H1 (cell line): Measurements from ENCODE around the gene DPEP1. TPM values are rescaled to one million over a fixed set of nuclear protein-coding genes. Genes with fewer than 3 reads are reported as not detected.
A peak's percentile ranks its signal among the peaks of the same experiment; 100 is the strongest.

Experiments used
- CTCF ChIA-PET: fragments of 300-600 bp; sonication (Branson Sonifier 250); formaldehyde crosslinking; loops from one replicate; lab custom pipeline; 2021; ENCODE audit not compliant: partially characterized antibody; lab: Charles Lee
- POLR2A ChIA-PET: fragments of 300-600 bp; sonication (Branson Sonifier 250); formaldehyde crosslinking; loops from one replicate; lab custom pipeline; 2021; ENCODE audit warnings: inconsistent platforms; ENCODE audit not compliant: partially characterized antibody; lab: Charles Lee
- DNase-seq, 2 experiments: peaks; one replicate each; pipeline versions ENCODE4 v3.0.0 to v3.0.0-alpha.2; 2010 to 2022; ENCODE audit warnings: low spot score in 2 of 2, low read depth in 1 of 2, mixed read lengths in 1 of 2
- FAIRE-seq: peaks from 2 replicates; lab custom pipeline; 2011; peaks lifted over from hg19 to GRCh38; lab: Jason Lieb, UNC
- H2AFZ ChIP-seq: 2 replicates; pipeline ENCODE4 v1.8.1; 2012; ENCODE audit warnings: low read length, inconsistent platforms
- H2AK5ac ChIP-seq: 2 replicates; pipeline ENCODE4 v1.6.1; 2013; ENCODE audit warnings: low read depth, low read length
- H2BK120ac ChIP-seq: replicated peaks from 2 replicates; pipeline ENCODE3; 2013; ENCODE audit warnings: low read depth, low read length, inconsistent platforms
- H2BK12ac ChIP-seq: 2 replicates; pipeline ENCODE4 v1.6.1; 2013; ENCODE audit warnings: low read depth, low read length
- H2BK15ac ChIP-seq: 2 replicates; pipeline ENCODE4 v1.6.1; 2013; ENCODE audit warnings: low read length
- H2BK20ac ChIP-seq: 2 replicates; pipeline ENCODE4 v1.6.1; 2013; ENCODE audit warnings: low read length
- H2BK5ac ChIP-seq: 2 replicates; pipeline ENCODE4 v1.6.1; 2013; ENCODE audit warnings: low read depth, low read length
- H3K14ac ChIP-seq: 2 replicates; pipeline ENCODE4 v1.6.1; 2013; ENCODE audit warnings: inconsistent platforms; ENCODE audit not compliant: insufficient read length
- H3K18ac ChIP-seq: 2 replicates; pipeline ENCODE4 v1.6.1; 2013; ENCODE audit warnings: low read length; ENCODE audit errors: extremely low read depth
- H3K23ac ChIP-seq: 2 replicates; pipeline ENCODE4 v1.6.1; 2013; ENCODE audit warnings: inconsistent platforms; ENCODE audit not compliant: insufficient read length
- H3K23me2 ChIP-seq: 2 replicates; pipeline ENCODE4 v1.6.1; 2013; ENCODE audit warnings: low read depth, low read length
- H3K27ac ChIP-seq: 2 replicates; pipeline ENCODE4 v1.6.1; 2011; ENCODE audit warnings: low read depth, low read length, inconsistent platforms
- H3K27me3 ChIP-seq, 4 experiments: replicated peaks in 1 of 4; 1 replicate in 1 of 4; 2 replicates in 3 of 4; pipeline versions ENCODE4 v1.6.1 to v1.8.1; 2011 to 2013; ENCODE audit warnings: low read length in 3 of 4, mild to moderate bottlenecking in 3 of 4, inconsistent platforms in 2 of 4, mixed read lengths in 2 of 4, moderate library complexity in 1 of 4; ENCODE audit not compliant: control insufficient read depth in 3 of 4, insufficient read depth in 3 of 4; ENCODE audit errors: extremely low read depth in 1 of 4
- H3K36me3 ChIP-seq, 4 experiments: 2 replicates each; pipeline versions ENCODE4 v1.6.1 to v1.8.1; 2011 to 2013; ENCODE audit warnings: mild to moderate bottlenecking in 4 of 4, low read length in 3 of 4, moderate library complexity in 2 of 4, control low read depth in 1 of 4, inconsistent platforms in 1 of 4; ENCODE audit not compliant: insufficient read depth in 4 of 4, control insufficient read depth in 2 of 4
- H3K4ac ChIP-seq: replicated peaks from 2 replicates; pipeline ENCODE3; 2013; ENCODE audit warnings: low read length, low read depth, mixed read lengths, inconsistent platforms; ENCODE audit not compliant: insufficient read length
- H3K4me1 ChIP-seq, 4 experiments: replicated peaks in 1 of 4; 1 replicate in 1 of 4; 2 replicates in 3 of 4; pipeline versions ENCODE4 v1.6.1 to v1.8.1; 2011 to 2013; ENCODE audit warnings: low read length in 3 of 4, inconsistent platforms in 2 of 4, mixed read lengths in 1 of 4; ENCODE audit not compliant: insufficient read depth in 4 of 4, control insufficient read depth in 3 of 4
- H3K4me2 ChIP-seq, 2 experiments: 2 replicates each; pipeline versions ENCODE4 v1.6.1 to v1.8.1; 2011 to 2013; ENCODE audit warnings: low read depth in 2 of 2, low read length in 2 of 2, control low read depth in 1 of 2, inconsistent platforms in 1 of 2, mild to moderate bottlenecking in 1 of 2; ENCODE audit not compliant: insufficient read depth in 1 of 2
- H3K4me3 ChIP-seq, 4 experiments: fragments of 200-600, 300-600 bp in 1 of 4; sonication (generic), shearing (Covaris generic), sonication (Bioruptor Twin) in 1 of 4; 2 replicates each; pipeline versions ENCODE4 v1.5.1 to v1.8.1; 2011 to 2016; ENCODE audit warnings: low read length in 4 of 4, low read depth in 3 of 4, control low read depth in 2 of 4, inconsistent platforms in 2 of 4, mild to moderate bottlenecking in 2 of 4, mixed read lengths in 1 of 4, moderate library complexity in 1 of 4; ENCODE audit not compliant: insufficient read depth in 2 of 4; ENCODE audit errors: extremely low read depth in 1 of 4
- H3K56ac ChIP-seq: replicated peaks from 2 replicates; pipeline ENCODE3; 2013; ENCODE audit warnings: low read depth, mild to moderate bottlenecking, mixed read lengths, low read length, inconsistent platforms; ENCODE audit not compliant: insufficient read length
- H3K79me1 ChIP-seq: 2 replicates; pipeline ENCODE4 v1.6.1; 2013; ENCODE audit warnings: low read depth, low read length, control low read depth
- H3K79me2 ChIP-seq, 2 experiments: 2 replicates each; pipeline versions ENCODE4 v1.6.1 to v1.8.1; 2012 to 2013; ENCODE audit warnings: low read length in 2 of 2, mild to moderate bottlenecking in 2 of 2, inconsistent platforms in 1 of 2; ENCODE audit not compliant: insufficient read depth in 2 of 2, control insufficient read depth in 1 of 2
- H3K9ac ChIP-seq, 4 experiments: replicated peaks in 1 of 4; 1 replicate in 1 of 4; 2 replicates in 3 of 4; pipeline versions ENCODE4 v1.6.1 to v1.8.1; 2011 to 2013; ENCODE audit warnings: low read depth in 3 of 4, low read length in 3 of 4, control low read depth in 2 of 4, mild to moderate bottlenecking in 2 of 4, moderate library complexity in 2 of 4, inconsistent platforms in 1 of 4; ENCODE audit errors: extremely low read depth in 1 of 4
- H3K9me3 ChIP-seq, 2 experiments: 2 replicates each; pipeline versions ENCODE4 v1.6.1 to v1.8.1; 2012 to 2013; ENCODE audit warnings: mild to moderate bottlenecking in 2 of 2, moderate library complexity in 2 of 2, control low read depth in 1 of 2, inconsistent platforms in 1 of 2, low read depth in 1 of 2, low read length in 1 of 2, mixed read lengths in 1 of 2; ENCODE audit not compliant: insufficient read depth in 2 of 2
- H4K20me1 ChIP-seq, 2 experiments: replicated peaks in 1 of 2; 2 replicates each; pipeline versions ENCODE3 to v1.8.1; 2011 to 2013; ENCODE audit warnings: inconsistent platforms in 2 of 2, low read length in 2 of 2, mild to moderate bottlenecking in 1 of 2; ENCODE audit not compliant: insufficient read depth in 2 of 2, control insufficient read depth in 1 of 2
- H4K5ac ChIP-seq: 2 replicates; pipeline ENCODE4 v1.6.1; 2013; ENCODE audit warnings: low read length, low read depth, mixed read lengths, inconsistent platforms; ENCODE audit not compliant: insufficient read length
- H4K8ac ChIP-seq: 2 replicates; pipeline ENCODE4 v1.8.0; 2013; ENCODE audit warnings: mild to moderate bottlenecking, moderate library complexity, low read length, inconsistent platforms; ENCODE audit not compliant: insufficient read depth; ENCODE audit errors: extremely low read depth
- H4K91ac ChIP-seq: replicated peaks from 2 replicates; pipeline ENCODE3; 2013; ENCODE audit warnings: low read length, mixed read lengths, inconsistent platforms; ENCODE audit not compliant: insufficient read length
- CBX8 ChIP-seq: fragments of 300-800, 300-1000 bp; sonication (generic); IDR thresholded peaks from 2 replicates; pipeline ENCODE4 v1.7.1; 2016; ENCODE audit warnings: low read depth, low read length, borderline replicate concordance
- CREB1 ChIP-seq: IDR thresholded peaks from 2 replicates; pipeline ENCODE4 v1.6.1; 2012; ENCODE audit warnings: inconsistent platforms
- CTBP2 ChIP-seq: IDR thresholded peaks from 2 replicates; pipeline ENCODE4 v1.7.0; 2011; ENCODE audit warnings: borderline replicate concordance, mild to moderate bottlenecking, moderate library complexity, mixed read lengths, low read length; ENCODE audit not compliant: insufficient read depth, insufficient read length
- GABPA ChIP-seq: IDR thresholded peaks from 2 replicates; pipeline ENCODE4 v1.6.1; 2011; ENCODE audit warnings: mild to moderate bottlenecking, low read length, moderate library complexity, borderline replicate concordance; ENCODE audit not compliant: insufficient read depth
- JUND ChIP-seq: IDR thresholded peaks from 2 replicates; pipeline ENCODE4 v1.6.1; 2011; ENCODE audit warnings: mild to moderate bottlenecking, improper control_type of control experiment, low read length
- KDM1A ChIP-seq: fragments of 200-600, 300-600 bp; sonication (generic); IDR thresholded peaks from 2 replicates; pipeline ENCODE4 v1.7.1; 2016; ENCODE audit warnings: mild to moderate bottlenecking, low read length, borderline replicate concordance
- PHF8 ChIP-seq: fragments of 200-600 bp; sonication (generic); conservative IDR thresholded peaks from 2 replicates; pipeline ENCODE4 v1.7.1; 2012; ENCODE audit warnings: low read depth, mild to moderate bottlenecking, inconsistent platforms, low read length, moderate library complexity
- POLR2AphosphoS5 ChIP-seq: IDR thresholded peaks from 2 replicates; pipeline ENCODE4 v1.6.1; 2011; ENCODE audit warnings: low read depth, low read length
- RNF2 ChIP-seq: fragments of 200-900, 300-1000 bp; sonication (generic); IDR thresholded peaks from 2 replicates; pipeline ENCODE4 v1.7.1; 2016; ENCODE audit warnings: borderline replicate concordance, low read depth, mild to moderate bottlenecking, antibody characterized with exemption, low read length; ENCODE audit not compliant: poor library complexity, severe bottlenecking; ENCODE audit errors: missing control alignments
- SIX5 ChIP-seq: IDR thresholded peaks from 2 replicates; pipeline ENCODE4 v1.6.1; 2011; ENCODE audit warnings: mild to moderate bottlenecking, low read depth, low read length
- SP2 ChIP-seq: IDR thresholded peaks from 2 replicates; pipeline ENCODE4 v1.6.1; 2012; ENCODE audit warnings: mild to moderate bottlenecking, low read length, inconsistent platforms
- WGBS, 2 experiments: shearing (Covaris generic) in 1 of 2; methylation state at CpG; one replicate each; pipeline versions ENCODE4 v1.1.6 to v1.1.7; 2013 to 2015; ENCODE audit warnings: low lambda C conversion rate in 2 of 2, mixed read lengths in 2 of 2, inconsistent platforms in 1 of 2, low coverage in 1 of 2, missing lambda C conversion rate in 1 of 2; ENCODE audit not compliant: insufficient replicate concordance in 2 of 2, insufficient coverage in 1 of 2, insufficient read length in 1 of 2; ENCODE audit errors: extremely low coverage in 1 of 2, missing lambda C conversion rate in 1 of 2; 5-methylcytosine and 5-hydroxymethylcytosine counted together
- polyA plus RNA-seq, 7 experiments: library from polyadenylated mRNA; depleted of rRNA in 3 of 7; stranded (reverse) in 5 of 7; unstranded in 2 of 7; fragments of >200 nt in 5 of 7; fragments of 200-250 nt in 2 of 7; gene quantifications; 1 replicate in 5 of 7; 2 replicates in 1 of 7; 4 replicates in 1 of 7; pipeline versions ENCODE4 v1.2.1 to v1.2.3, GENCODE V29; 2011 to 2013; ENCODE audit warnings: missing spikeins in 2 of 7, mixed read lengths in 2 of 7
- total RNA-seq: library from RNA; stranded (reverse); fragmentation: NEBNext Ultra II Directional; extraction: Animal tissue kit (Norgen Biotek cat#: 25700); gene quantifications from 2 replicates; pipeline ENCODE4 v1.2.1, GENCODE V29; 2021

DPEP1 gene
- total and polyA plus RNA-seq, 2 of the 8 experiments (the other 6 are each of a cell fraction or from before 2014, with no cell fraction given) = 2.8 to 3.1 TPM

- H3K56ac ChIP-seq = no peak overlapping the region
- no peak overlapping the region for H3K18ac ChIP-seq
- H3K9ac ChIP-seq = no peak overlapping the region
- no peak overlapping the region for H2BK12ac ChIP-seq
- 94% methylated on average over 20 of the region's 20 CpGs; no CpG with 5 or more reads in 1 of the 2 experiments for WGBS, 2 experiments
- no peak overlapping the region for H3K4me3 ChIP-seq
- CTCF ChIA-PET = interaction anchor here (0.6 to 5.1 kb wide), 6 partner anchors 10 to 53 kb away, joined by 4 to 56 read pairs (median 26); no protein-coding TSS in a partner anchor
- H4K8ac ChIP-seq = no peak overlapping the region
- no peak overlapping the region for H4K5ac ChIP-seq
- no peak overlapping the region for H3K23ac ChIP-seq
- no peak overlapping the region for H3K4ac ChIP-seq
- DNase-seq (no peak), FAIRE-seq (no peak)
- no peak overlapping the region for H2BK15ac ChIP-seq
- no peak overlapping the region for H3K4me2 ChIP-seq
- no peak overlapping the region for H2BK20ac ChIP-seq
- POLR2A ChIA-PET = interaction anchor here (1.2 to 1.4 kb wide), 4 partner anchors 10 to 28 kb away, joined by 5 to 6 read pairs (median 5); no protein-coding TSS in a partner anchor
- no peaks in the 10 kb centered on the region for H4K20me1 ChIP-seq
- H2AFZ ChIP-seq = no peak overlapping the region
- H3K4me1 ChIP-seq = peaks cover 0 to 7% (median 2%) of the 10 kb centered on the region in 4 experiments; a peak in 3 of 7 replicates
- H3K27ac ChIP-seq = no peak overlapping the region
- peak overlapping the region; percentile 3 for H4K91ac ChIP-seq
- no peaks in the 10 kb centered on the region; a peak in 1 of 7 replicates for H3K27me3 ChIP-seq
- H3K9me3 ChIP-seq = no peaks in the 10 kb centered on the region
- H3K79me2 ChIP-seq = no peaks in the 10 kb centered on the region
- no peak overlapping the region for H2AK5ac ChIP-seq
- no peak overlapping the region for H3K14ac ChIP-seq
- no peaks in the 10 kb centered on the region for H3K36me3 ChIP-seq
- no peak overlapping the region for H2BK5ac ChIP-seq
- H2BK120ac ChIP-seq = no peak overlapping the region
- no peaks in the 10 kb centered on the region; the same call in 1 of the 2 replicates for H3K79me1 ChIP-seq
- H3K23me2 ChIP-seq = no peaks in the 10 kb centered on the region
- no peak for TF ChIP-seq KDM1A
- TF ChIP-seq POLR2AphosphoS5 = no peak
- TF ChIP-seq CTBP2 = no peak
- TF ChIP-seq CREB1 = no peak
- TF ChIP-seq RNF2 = no peak
- TF ChIP-seq GABPA = no peak
- TF ChIP-seq JUND = no peak
- no peak for TF ChIP-seq SIX5
- no peak for TF ChIP-seq CBX8
- TF ChIP-seq SP2 = no peak
- TF ChIP-seq PHF8 = no peak
These were observed 851 bp upstream of the DPEP1 start for GRCh38 chr16:89612415-89613166.
